ENCODE results near the gene TPD52L1.
"Not testable (repeated sequence)": the region's sequence is repeated elsewhere in the genome, so short reads cannot be mapped to it uniquely, and the experiment has no call there.

Gene TPD52L1

GRCh38 chr6:125142618-125143017, 11.0 kb upstream of the TPD52L1 start:
- DNase-seq (ENCODE audit: low spot score): no peak

- no peak for DNase-seq (ENCODE audit: low spot score)
These were observed 8.8 kb upstream of the TPD52L1 start for GRCh38 chr6:125144822-125145221.

GRCh38 chr6:125149256-125150144, 4.1 kb upstream of the TPD52L1 start:
- no peak for DNase-seq (ENCODE audit: low spot score)

- no peak for DNase-seq (ENCODE audit: low spot score)
These were observed 1.9 kb upstream of the TPD52L1 start for GRCh38 chr6:125151700-125152099.

GRCh38 chr6:125154118-125154760, 666 bp downstream of the TPD52L1 start:
- DNase-seq (ENCODE audit: low spot score): no peak

- no peak for DNase-seq (ENCODE audit: low spot score)
These were observed 1.2 kb downstream of the TPD52L1 start for GRCh38 chr6:125154761-125155135.

- DNase-seq (ENCODE audit: low spot score): no peak
These were observed 1.8 kb downstream of the TPD52L1 start for GRCh38 chr6:125155344-125155743.

GRCh38 chr6:125156496-125156895, 2.9 kb downstream of the TPD52L1 start:
- no peak for DNase-seq (ENCODE audit: low spot score)

- no peak for DNase-seq (ENCODE audit: low spot score)
These were observed 3.7 kb downstream of the TPD52L1 start for GRCh38 chr6:125157280-125157679.

- DNase-seq (ENCODE audit: low spot score): no peak
These were observed 4.2 kb downstream of the TPD52L1 start for GRCh38 chr6:125157725-125158124.

- not testable (repeated sequence) for DNase-seq (ENCODE audit: low spot score)
These were observed 9.8 kb downstream of the TPD52L1 start for GRCh38 chr6:125163339-125163738.

GRCh38 chr6:125163811-125164210, 10.2 kb downstream of the TPD52L1 start:
- no peak for DNase-seq (ENCODE audit: low spot score)

- no peak for DNase-seq (ENCODE audit: low spot score)
These were observed 11.1 kb downstream of the TPD52L1 start for GRCh38 chr6:125164696-125165095.

- no peak for DNase-seq (ENCODE audit: low spot score)
These were observed 11.7 kb downstream of the TPD52L1 start for GRCh38 chr6:125165256-125165655.

- DNase-seq (ENCODE audit: low spot score): no peak
These were observed 12.2 kb downstream of the TPD52L1 start for GRCh38 chr6:125165776-125166175.

GRCh38 chr6:125166711-125167110, 13.1 kb downstream of the TPD52L1 start:
- DNase-seq (ENCODE audit: low spot score): no peak

- no peak for DNase-seq (ENCODE audit: low spot score)
These were observed 14.0 kb downstream of the TPD52L1 start for GRCh38 chr6:125167579-125167978.

GRCh38 chr6:125169058-125169457, 15.5 kb downstream of the TPD52L1 start:
- no peak for DNase-seq (ENCODE audit: low spot score)

GRCh38 chr6:125169522-125169921, 15.9 kb downstream of the TPD52L1 start:
- no peak for DNase-seq (ENCODE audit: low spot score)

- no peak for DNase-seq (ENCODE audit: low spot score)
These were observed 16.8 kb downstream of the TPD52L1 start for GRCh38 chr6:125170376-125170775.

GRCh38 chr6:125173341-125174095, 19.9 kb downstream of the TPD52L1 start:
- no peak for DNase-seq (ENCODE audit: low spot score)

- no peak for DNase-seq (ENCODE audit: low spot score)
These were observed 21.1 kb downstream of the TPD52L1 start for GRCh38 chr6:125174626-125175025.

Measured in hematopoietic multipotent progenitor cell treated with erythropoietin and hydrocortisone succinate and interleukin-3 and kit ligand, for 17 days (in vitro differentiated cells).